Calu3 (cell line): ENCODE measurements around the gene CCDC198. TPM values are rescaled to one million over a fixed set of nuclear protein-coding genes. Genes with fewer than 3 reads are reported as not detected.

Experiments
- BruUV-seq: library from RNA; stranded (reverse); fragments of 400-500 nt; replicated peaks from 2 replicates; lab custom pipeline; 2021; lab: Mats Ljungman, UMichigan
- CTCF ChIA-PET: fragments of 300-600 bp; sonication (Branson Sonifier 250); formaldehyde crosslinking; loops from one replicate; lab custom pipeline; 2022; ENCODE audit warnings: antibody characterized with exemption; lab: Charles Lee
- DNase-seq: peaks from one replicate; pipeline ENCODE4 v3.0.0; 2022
- H3K27ac Mint-ChIP-seq: one replicate; pipeline ENCODE4 v1.8.0; 2022; ENCODE audit warnings: mixed read lengths; ENCODE audit not compliant: unreplicated experiment
- H3K27me3 Mint-ChIP-seq: one replicate; pipeline ENCODE4 v1.8.0; 2022; ENCODE audit warnings: mixed read lengths; ENCODE audit not compliant: unreplicated experiment
- H3K36me3 Mint-ChIP-seq: one replicate; pipeline ENCODE4 v1.8.0; 2022; ENCODE audit warnings: mild to moderate bottlenecking, moderate library complexity, mixed read lengths; ENCODE audit not compliant: insufficient read depth, unreplicated experiment
- H3K4me1 Mint-ChIP-seq: one replicate; pipeline ENCODE4 v1.8.0; 2022; ENCODE audit warnings: mild to moderate bottlenecking, low read depth, mixed read lengths; ENCODE audit not compliant: unreplicated experiment
- H3K4me3 Mint-ChIP-seq: one replicate; pipeline ENCODE4 v1.8.0; 2022; ENCODE audit warnings: mild to moderate bottlenecking, low read depth, moderate library complexity, mixed read lengths; ENCODE audit not compliant: unreplicated experiment
- H3K9me3 Mint-ChIP-seq: one replicate; pipeline ENCODE4 v1.8.0; 2022; ENCODE audit warnings: low read depth, mixed read lengths; ENCODE audit not compliant: unreplicated experiment
- CTCF ChIP-seq: fragments of 200-600 bp; IDR thresholded peaks from one replicate; pipeline ENCODE4 v1.8.0; 2022; ENCODE audit warnings: antibody characterized with exemption; ENCODE audit not compliant: unreplicated experiment
- intact Hi-C: fragments of 100-400 bp; cut with micrococcal nuclease; formaldehyde crosslinking; loops from one replicate; pipeline ENCODE4 v1.10.0; 2022; ENCODE audit not compliant: unreplicated experiment
- total RNA-seq: library from RNA; stranded (reverse); gene quantifications from 2 replicates; pipeline ENCODE4 v1.2.3, GENCODE V29; 2022

The CCDC198 gene
- total RNA-seq, 1 experiment from 2014 or later, result 58.7 TPM

DNA sequence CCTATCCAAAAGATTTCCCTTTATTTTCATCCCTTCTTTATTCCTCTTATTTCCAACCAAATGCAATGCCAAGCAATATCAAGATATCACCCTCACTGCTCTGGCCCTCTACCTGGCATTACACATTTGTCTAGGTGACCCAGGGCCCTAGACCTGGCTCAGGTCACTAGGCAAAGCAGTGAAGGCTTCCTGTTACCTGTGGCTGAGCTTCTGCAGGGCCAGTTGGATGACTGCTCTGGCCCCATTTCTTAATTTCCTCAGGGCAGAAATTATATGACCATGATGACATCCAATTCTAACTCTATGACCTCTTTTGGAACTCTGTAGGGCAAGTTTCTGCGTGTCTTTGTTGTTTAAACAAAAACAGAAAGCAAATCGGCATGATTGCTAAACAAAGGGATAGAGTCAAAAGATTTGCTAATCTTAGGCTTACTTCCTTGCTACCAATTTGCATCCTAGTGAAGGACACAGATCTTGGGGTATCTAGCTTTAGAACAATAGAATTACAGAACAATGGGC, 7.4 kb upstream of the CCDC198 start:
- no peak for DNase-seq
- H3K9me3 Mint-ChIP-seq, result no peaks in the 10 kb centered on the region
- BruUV-seq, result no TSS peak

GRCh38 chr14:57498659-57499058, 5.0 kb upstream of the CCDC198 start:
- CTCF ChIA-PET, result interaction anchor here (0.7 kb wide), 1 partner anchor 221 kb away, joined by 3 read pairs; no protein-coding TSS in a partner anchor
- intact Hi-C loops, result no loop called here
- no peak overlapping the region for H3K4me3 Mint-ChIP-seq
- peaks cover 5% of the 10 kb centered on the region for H3K36me3 Mint-ChIP-seq
- no peaks in the 10 kb centered on the region for H3K27me3 Mint-ChIP-seq
- H3K27ac Mint-ChIP-seq, result no peak overlapping the region
- no peak for TF ChIP-seq CTCF
- no TSS peak for BruUV-seq
- H3K4me1 Mint-ChIP-seq, result peaks cover 25% of the 10 kb centered on the region
- no peaks in the 10 kb centered on the region for H3K9me3 Mint-ChIP-seq
- DNase-seq, result no peak

More for the DNA sequence above, 7.4 kb upstream of the CCDC198 start:
- intact Hi-C loops, result no loop called here
- Mint-ChIP-seq H3K27ac (no peak overlapping the region), H3K4me3 (no peak overlapping the region), H3K36me3 (no peaks in the 10 kb centered on the region), H3K4me1 (peaks cover 25% of the 10 kb centered on the region), H3K27me3 (no peaks in the 10 kb centered on the region)
- CTCF ChIA-PET, result no interaction called here
- no peak for TF ChIP-seq CTCF

- Mint-ChIP-seq H3K36me3 (peaks cover 12% of the 10 kb centered on the region), H3K4me1 (peaks cover 25% of the 10 kb centered on the region)
- CTCF ChIA-PET, result interaction anchor here (0.7 kb wide), 1 partner anchor 221 kb away, joined by 3 read pairs; no protein-coding TSS in a partner anchor
These were observed 4.4 kb upstream of the CCDC198 start for GRCh38 chr14:57498035-57498434.

GRCh38 chr14:57495416-57495815, 1.8 kb upstream of the CCDC198 start:
- intact Hi-C loops, result loop anchor here (2.0 kb wide), 1 partner anchor 41 kb away; no protein-coding TSS in a partner anchor
- no peak for DNase-seq

More at GRCh38 chr14:57498035-57498434, 4.4 kb upstream of the CCDC198 start:
- intact Hi-C loops, result no loop called here
- no TSS peak for BruUV-seq
- Mint-ChIP-seq H3K27me3 (no peaks in the 10 kb centered on the region), H3K27ac (no peak overlapping the region), H3K9me3 (no peaks in the 10 kb centered on the region), H3K4me3 (no peak overlapping the region)
- TF ChIP-seq CTCF, result no peak
- DNase-seq, result no peak

More at GRCh38 chr14:57495416-57495815, 1.8 kb upstream of the CCDC198 start:
- Mint-ChIP-seq H3K4me1 (peaks cover 13% of the 10 kb centered on the region), H3K4me3 (no peak overlapping the region), H3K9me3 (no peaks in the 10 kb centered on the region), H3K27me3 (no peaks in the 10 kb centered on the region), H3K27ac (peak overlapping the region; percentile 97), H3K36me3 (peaks cover 21% of the 10 kb centered on the region)
- no peak for TF ChIP-seq CTCF
- BruUV-seq, result no TSS peak
- CTCF ChIA-PET, result interaction anchor here (1.1 kb wide), 1 partner anchor 145 kb away, joined by 3 read pairs; no protein-coding TSS in a partner anchor
